Esophagus (tissue), 2 donors: ENCODE results near the gene EPN1. TPM values are rescaled to one million over a fixed set of nuclear protein-coding genes. Genes with fewer than 3 reads are reported as not detected.
A peak's percentile ranks its signal among the peaks of the same experiment; 100 is the strongest.

ENCODE experiments used
- H3K27ac ChIP-seq, 2 donors: one replicate each; pipeline ENCODE4 v1.5.1; 2013; ENCODE audit warnings: low read depth in 2 of 2, mild to moderate bottlenecking in 2 of 2, inconsistent platforms in 1 of 2, low read length in 1 of 2, moderate library complexity in 1 of 2
- H3K27me3 ChIP-seq, 2 donors: one replicate each; pipeline ENCODE4 v1.6.1; 2013; ENCODE audit warnings: low read length in 2 of 2, control low read depth in 1 of 2, mild to moderate bottlenecking in 1 of 2; ENCODE audit not compliant: insufficient read depth in 2 of 2, control insufficient read depth in 1 of 2
- H3K36me3 ChIP-seq, 2 donors: one replicate each; pipeline ENCODE4 v1.6.1; 2013; ENCODE audit warnings: low read length in 1 of 2; ENCODE audit not compliant: control insufficient read depth in 2 of 2, insufficient read depth in 2 of 2
- H3K4me1 ChIP-seq, 2 donors: one replicate each; pipeline ENCODE4 v1.6.1; 2013; ENCODE audit warnings: low read length in 1 of 2; ENCODE audit not compliant: control insufficient read depth in 2 of 2, insufficient read depth in 2 of 2
- H3K4me3 ChIP-seq, 2 donors: one replicate each; pipeline ENCODE4 v1.5.1; 2013; ENCODE audit warnings: low read length in 2 of 2, mild to moderate bottlenecking in 2 of 2, low read depth in 1 of 2, moderate library complexity in 1 of 2
- H3K9me3 ChIP-seq, 2 donors: one replicate each; pipeline ENCODE4 v1.6.1; 2013; ENCODE audit warnings: mild to moderate bottlenecking in 2 of 2, low read depth in 1 of 2, low read length in 1 of 2, moderate library complexity in 1 of 2; ENCODE audit not compliant: control insufficient read depth in 2 of 2, insufficient read depth in 1 of 2
- WGBS, 2 donors: extraction: QIAGEN DNeasy Blood & Tissue Kit; methylation state at CpG; one replicate each; pipeline ENCODE4 v1.1.7; 2013; 5-methylcytosine and 5-hydroxymethylcytosine counted together
- polyA plus RNA-seq, 2 donors: library from polyadenylated mRNA; stranded (reverse); fragments of 200-250 nt; gene quantifications; one replicate each; pipeline ENCODE4 v1.2.3, GENCODE V29; 2013
- donor health status: healthy with polysubstance abuse.
- donor health status: Bipolar disorder and iron deficiency.

EPN1 gene
- polyA plus RNA-seq, 2 donors: 79.1 to 83.0 TPM

DNA sequence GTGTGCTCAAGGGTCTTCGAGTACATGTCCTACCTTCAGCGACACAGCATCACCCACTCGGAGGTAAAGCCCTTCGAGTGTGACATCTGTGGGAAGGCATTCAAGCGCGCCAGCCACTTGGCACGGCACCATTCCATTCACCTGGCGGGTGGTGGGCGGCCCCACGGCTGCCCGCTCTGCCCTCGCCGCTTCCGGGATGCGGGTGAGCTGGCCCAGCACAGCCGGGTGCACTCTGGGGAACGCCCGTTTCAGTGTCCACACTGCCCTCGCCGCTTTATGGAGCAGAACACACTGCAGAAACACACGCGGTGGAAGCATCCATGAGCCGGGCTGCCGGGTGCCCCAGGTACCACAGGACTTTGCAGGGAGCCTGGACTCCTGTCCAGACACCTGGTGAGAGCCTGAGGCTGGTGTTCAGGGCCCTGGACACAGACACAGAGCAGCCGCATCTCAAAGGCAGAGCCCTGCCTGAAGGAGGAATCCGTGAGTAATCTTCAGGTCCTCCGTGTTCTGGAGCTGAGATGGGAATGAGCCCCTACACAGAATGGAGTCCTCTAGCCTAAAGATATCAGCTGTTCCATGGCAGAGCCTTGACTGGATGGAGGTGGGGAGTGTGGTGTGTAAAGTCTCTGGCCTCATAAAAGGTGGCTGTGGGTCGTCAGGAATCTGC lies 30.0 kb upstream of the EPN1 start:
- 74 to 82% methylated on average over 28 of the region's 28 CpGs for WGBS, 2 donors
- no peak overlapping the region for H3K27ac ChIP-seq
- H3K4me3 ChIP-seq: peak overlapping the region in 1 of 2 donors; percentile 96
- H3K27me3 ChIP-seq: no peaks in the 10 kb centered on the region
- H3K36me3 ChIP-seq: peaks cover 0 to 11% of the 10 kb centered on the region in 2 donors
- H3K9me3 ChIP-seq: no peaks in the 10 kb centered on the region
- peaks cover 9 to 30% of the 10 kb centered on the region in 2 donors for H3K4me1 ChIP-seq

- no peak overlapping the region for H3K4me3 ChIP-seq
- no peaks in the 10 kb centered on the region for H3K27me3 ChIP-seq
- H3K36me3 ChIP-seq: peaks cover 0 to 11% of the 10 kb centered on the region in 2 donors
- 61 to 65% methylated on average over 5 of the region's 5 CpGs for WGBS, 2 donors
- no peak overlapping the region for H3K27ac ChIP-seq
- peaks cover 9 to 28% of the 10 kb centered on the region in 2 donors for H3K4me1 ChIP-seq
- H3K9me3 ChIP-seq: no peaks in the 10 kb centered on the region
These were observed 29.5 kb upstream of the EPN1 start for GRCh38 chr19:55645512-55645881.

DNA sequence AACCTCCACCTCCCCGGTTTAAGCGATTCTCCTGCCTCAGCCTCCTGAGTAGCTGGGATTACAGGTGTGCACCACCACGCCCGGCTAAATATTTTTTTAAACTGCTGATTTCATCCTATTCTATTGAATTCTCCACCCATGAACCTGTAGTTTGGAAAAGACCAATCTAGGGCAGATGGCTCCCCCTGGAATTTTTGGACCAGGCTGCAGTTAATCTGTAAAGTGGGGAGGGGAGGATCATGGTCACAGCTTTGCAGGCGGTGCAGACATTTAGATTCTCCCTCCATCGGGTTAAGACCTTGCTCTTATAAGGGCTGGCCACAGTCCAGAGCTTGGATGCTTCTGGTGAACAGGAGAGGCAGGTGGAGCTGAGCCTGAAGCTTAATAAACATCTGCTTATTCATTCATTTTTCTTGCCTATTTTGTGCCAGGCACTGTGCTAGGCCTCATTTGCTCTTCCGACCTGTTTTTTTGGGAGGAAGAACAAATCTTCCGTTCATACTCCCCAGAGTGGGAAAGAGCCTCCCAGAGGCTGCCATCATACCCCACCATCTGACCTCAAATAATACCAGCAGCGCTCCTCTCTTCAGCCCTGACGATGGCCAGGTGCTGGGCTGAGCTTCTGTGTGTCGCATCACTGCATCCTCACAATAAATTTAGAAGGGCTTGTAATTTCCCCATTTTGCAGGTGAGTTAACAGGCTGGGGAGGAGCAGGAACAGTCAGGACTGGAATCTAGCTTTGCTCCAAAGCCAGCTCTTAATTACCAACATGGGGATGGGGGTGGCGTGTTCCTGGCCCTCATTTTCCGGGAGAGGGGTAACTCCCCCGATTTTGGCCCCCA lies 27.9 kb upstream of the EPN1 start:
- no peaks in the 10 kb centered on the region for H3K9me3 ChIP-seq
- H3K4me3 ChIP-seq: peak overlapping the region; percentile 64 to 71
- peaks cover 0 to 11% of the 10 kb centered on the region in 2 donors for H3K36me3 ChIP-seq
- peaks cover 9 to 26% of the 10 kb centered on the region in 2 donors for H3K4me1 ChIP-seq
- no peaks in the 10 kb centered on the region for H3K27me3 ChIP-seq
- H3K27ac ChIP-seq: peak overlapping the region; percentile 75 to 79
- 41 to 42% methylated on average over 14 of the region's 14 CpGs for WGBS, 2 donors

DNA sequence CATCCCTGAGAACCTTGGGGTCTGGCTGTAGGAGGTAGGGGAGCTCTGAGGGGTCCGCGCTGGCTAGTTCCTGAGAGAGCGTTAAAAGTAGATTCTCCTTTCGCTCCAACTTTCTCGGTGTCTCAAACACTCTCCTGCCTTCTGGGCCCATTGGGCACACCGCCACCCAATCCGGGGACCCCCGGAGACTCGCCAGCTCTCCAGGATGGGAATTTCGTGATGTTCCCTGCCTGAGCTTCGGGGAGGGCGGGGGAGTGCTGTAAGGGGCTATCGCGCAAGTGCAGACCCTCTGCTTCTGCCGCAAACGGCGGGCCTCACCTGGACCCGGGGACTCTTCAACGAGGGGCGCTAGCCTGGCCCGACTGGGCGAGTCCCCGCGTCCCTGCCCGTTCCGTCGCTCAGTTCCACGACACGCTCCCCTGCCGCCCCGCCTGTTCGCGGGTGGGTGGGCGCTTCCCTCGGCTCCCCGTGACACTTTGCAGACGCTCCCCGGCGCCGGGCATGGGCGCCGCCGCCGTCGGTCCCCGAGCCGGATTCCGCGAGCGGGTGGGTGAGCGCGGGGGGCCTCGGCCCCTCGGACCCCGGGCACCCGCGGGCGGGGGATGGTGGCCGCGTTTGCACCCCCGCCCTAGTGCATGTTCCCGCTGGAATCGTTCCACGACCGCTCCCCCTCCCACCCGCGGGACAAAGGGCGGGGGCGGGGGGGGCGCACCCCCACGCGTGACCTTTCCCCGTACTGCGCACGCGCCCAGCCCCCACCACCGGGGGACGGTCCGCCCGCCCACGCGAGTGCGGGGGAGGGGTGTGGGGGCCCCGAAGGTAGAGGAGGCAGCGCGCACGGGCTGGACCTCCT lies 27.1 kb upstream of the EPN1 start, which contains the start of gene CCDC106:
CCDC106 (plus strand) TSS at position 481 of the 853 bp plus-strand sequence. CDS start 835 bp downstream, outside the sequence.
- H3K36me3 ChIP-seq: peaks cover 0 to 11% of the 10 kb centered on the region in 2 donors
- H3K27ac ChIP-seq: peak within 1 kb of the TSS; percentile 75 to 79
- no peaks in the 10 kb centered on the region for H3K27me3 ChIP-seq
- peak within 1 kb of the TSS; percentile 64 to 71 for H3K4me3 ChIP-seq
- 1 to 2% methylated on average over 61 to 87 of the region's 87 CpGs for WGBS, 2 donors
- H3K9me3 ChIP-seq: no peaks in the 10 kb centered on the region
- peaks cover 2 to 25% of the 10 kb centered on the region in 2 donors for H3K4me1 ChIP-seq

DNA sequence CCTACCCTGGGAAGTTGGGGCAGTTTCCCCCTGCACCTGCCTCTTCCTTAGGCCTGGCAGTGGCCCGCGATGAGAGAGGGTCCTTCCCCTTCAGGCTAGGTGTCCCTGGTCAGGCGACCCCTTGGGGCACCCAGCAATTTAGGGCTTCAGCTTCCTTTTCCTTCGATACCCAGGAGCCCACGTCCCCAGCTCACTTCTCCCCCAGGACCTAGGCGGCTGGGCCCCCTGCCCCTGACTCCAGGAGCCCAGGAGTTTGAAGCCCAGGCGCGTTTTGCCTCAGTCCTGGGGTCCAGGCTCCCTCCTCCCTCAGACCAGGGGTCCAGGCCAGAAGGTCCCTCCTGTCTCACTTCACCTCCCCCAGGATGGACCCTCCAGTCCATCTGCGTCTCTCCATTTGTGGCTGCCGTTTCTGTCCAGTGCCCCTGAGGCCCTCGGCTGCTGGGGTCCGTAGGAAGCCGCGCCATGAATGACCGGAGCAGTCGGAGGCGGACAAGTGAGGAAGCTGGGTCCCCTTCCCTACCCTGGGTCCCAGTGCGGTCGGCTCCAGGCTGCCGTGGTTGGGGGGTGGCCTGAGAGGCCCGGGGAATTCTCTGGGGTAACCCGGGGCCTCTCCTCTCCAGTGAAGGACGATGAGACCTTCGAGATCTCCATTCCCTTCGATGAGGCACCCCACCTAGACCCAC lies 26.3 kb upstream of the EPN1 start:
- Histone ChIP-seq H3K9me3 (no peaks in the 10 kb centered on the region), H3K4me3 (peak overlapping the region; percentile 64 to 71), H3K27ac (peak overlapping the region; percentile 75 to 79), H3K36me3 (peaks cover 0 to 11% of the 10 kb centered on the region in 2 donors), H3K27me3 (no peaks in the 10 kb centered on the region), H3K4me1 (peaks cover 2 to 25% of the 10 kb centered on the region in 2 donors)
- WGBS, 2 donors: 24 to 41% methylated on average over 24 to 25 of the region's 25 CpGs

- H3K27me3 ChIP-seq: no peaks in the 10 kb centered on the region
- H3K9me3 ChIP-seq: no peaks in the 10 kb centered on the region
- 79 to 85% methylated on average over 17 of the region's 17 CpGs for WGBS, 2 donors
- H3K4me1 ChIP-seq: peaks cover 2 to 20% of the 10 kb centered on the region in 2 donors
- peak overlapping the region in 1 of 2 donors; percentile 79 for H3K27ac ChIP-seq
- H3K4me3 ChIP-seq: peak overlapping the region in 1 of 2 donors; percentile 10
- peaks cover 0 to 11% of the 10 kb centered on the region in 2 donors for H3K36me3 ChIP-seq
These were observed 25.5 kb upstream of the EPN1 start for GRCh38 chr19:55649268-55650125.

GRCh38 chr19:55650126-55650557 lies 24.9 kb upstream of the EPN1 start:
- peaks cover 0 to 4% of the 10 kb centered on the region in 2 donors for H3K36me3 ChIP-seq
- no peaks in the 10 kb centered on the region for H3K9me3 ChIP-seq
- H3K27me3 ChIP-seq: no peaks in the 10 kb centered on the region
- H3K27ac ChIP-seq: no peak overlapping the region
- H3K4me3 ChIP-seq: no peak overlapping the region
- WGBS, 2 donors: 90 to 92% methylated on average over 4 of the region's 4 CpGs
- peaks cover 2 to 16% of the 10 kb centered on the region in 2 donors for H3K4me1 ChIP-seq

DNA sequence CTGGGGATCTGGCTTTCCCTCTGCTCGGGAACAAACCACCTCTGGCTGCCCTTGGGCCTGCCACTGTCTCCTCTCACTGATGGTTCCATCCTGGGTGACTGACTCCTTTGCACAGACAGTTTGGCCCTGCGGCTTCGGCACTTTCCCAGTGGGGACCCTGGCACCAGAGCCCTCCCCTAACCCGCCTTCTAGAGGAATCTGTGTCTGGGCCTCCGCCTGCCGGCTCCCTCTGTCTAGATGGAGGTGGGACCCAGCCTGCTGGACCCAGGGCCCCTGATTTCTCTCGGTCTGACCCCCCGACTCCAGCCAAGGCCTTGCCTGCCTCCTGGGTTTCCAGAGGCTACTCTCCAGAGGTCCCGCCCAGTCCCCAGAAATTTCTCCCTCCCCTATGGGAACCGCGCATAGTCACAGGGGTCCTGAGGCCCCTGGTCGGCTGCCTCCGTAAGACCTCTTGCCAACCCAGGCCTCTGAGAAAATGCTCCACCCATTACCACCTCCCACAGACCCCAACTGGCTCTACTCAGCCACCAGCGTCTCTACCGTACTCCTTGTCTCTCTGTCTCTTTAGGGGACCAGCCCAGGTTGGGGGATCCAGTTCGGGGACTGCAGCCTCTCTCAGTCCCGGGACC lies 24.3 kb upstream of the EPN1 start:
- H3K9me3 ChIP-seq: no peaks in the 10 kb centered on the region
- H3K4me1 ChIP-seq: peaks cover 2 to 16% of the 10 kb centered on the region in 2 donors
- 92 to 94% methylated on average over 17 of the region's 17 CpGs for WGBS, 2 donors
- no peak overlapping the region for H3K4me3 ChIP-seq
- H3K27me3 ChIP-seq: no peaks in the 10 kb centered on the region
- no peaks in the 10 kb centered on the region for H3K36me3 ChIP-seq
- H3K27ac ChIP-seq: no peak overlapping the region
